LNCaP clone FGC (cell line): Measurements from ENCODE around the gene PPDPF.

Experiments
- DNase-seq: peaks from one replicate; pipeline ENCODE4 v3.0.0-alpha.2; 2011; ENCODE audit warnings: low read depth
- H3K4me3 ChIP-seq: 2 replicates; pipeline ENCODE4 v1.5.1; 2011; ENCODE audit warnings: mild to moderate bottlenecking, low read depth, low read length, control low read depth
- CTCF ChIP-seq: IDR thresholded peaks from 2 replicates; pipeline ENCODE4 v1.5.1; 2012; ENCODE audit warnings: mild to moderate bottlenecking; ENCODE audit not compliant: control insufficient read depth, insufficient read depth; ENCODE audit errors: extremely low read depth

PPDPF gene

GRCh38 chr20:63553251-63553932 is 32.8 kb downstream of the PPDPF start:
- no peak for DNase-seq
- TF ChIP-seq CTCF = no peak
- peak overlapping the region; percentile 31 for H3K4me3 ChIP-seq

GRCh38 chr20:63553933-63554290 is 33.3 kb downstream of the PPDPF start, which contains the start of gene FNDC11:
TSS of gene FNDC11 (plus strand) at chr20:63554159. CDS start at chr20:63555664, 1,505 bp downstream.
- H3K4me3 ChIP-seq = peak within 1 kb of the TSS; percentile 31
- TF ChIP-seq CTCF = no peak
- DNase-seq = no peak

DNA sequence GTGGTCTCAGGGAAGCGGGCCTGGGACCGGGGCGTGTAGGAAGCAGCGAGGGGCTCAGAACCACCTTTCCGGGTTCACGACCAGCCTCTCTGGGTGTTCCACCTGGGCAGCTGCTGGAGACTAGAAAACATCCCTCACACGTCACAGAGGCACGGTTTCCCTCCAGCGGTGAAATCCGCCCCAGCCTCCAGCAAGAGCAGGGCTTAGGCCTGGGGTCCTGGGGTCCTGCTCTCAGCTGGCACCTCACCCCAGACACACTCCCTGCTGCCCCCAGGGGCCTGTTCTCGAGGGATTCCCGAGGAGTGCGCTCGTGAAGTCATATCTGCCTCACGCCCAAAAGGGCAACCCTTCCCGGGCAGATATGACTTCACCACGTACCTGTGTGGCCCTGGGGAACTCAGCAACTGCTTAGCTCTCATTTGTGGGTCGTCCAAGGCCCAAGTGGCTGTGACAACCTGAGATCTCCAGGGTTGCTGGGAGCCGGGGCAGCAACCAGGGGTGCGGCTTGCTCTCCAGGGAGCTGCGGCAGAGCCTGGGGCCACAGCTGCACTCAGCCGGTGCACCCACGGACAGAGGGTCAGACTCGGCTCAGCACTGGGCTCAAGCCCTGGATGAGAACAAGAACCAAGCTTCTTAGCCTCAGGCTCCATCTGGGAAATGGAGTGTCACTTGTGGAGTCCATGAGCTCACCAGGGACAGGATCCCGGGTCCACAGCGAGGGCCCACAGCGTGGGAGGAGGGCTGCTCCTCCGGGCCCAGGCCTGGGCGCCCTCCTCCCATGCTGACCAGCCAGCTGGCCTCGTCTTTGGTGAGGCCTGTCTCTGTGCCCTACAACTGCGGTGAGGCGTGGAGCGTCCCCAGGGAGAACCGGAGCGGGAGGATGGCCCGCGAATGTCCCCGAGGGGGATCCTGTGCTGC is 34.1 kb downstream of the PPDPF start:
- DNase-seq = no peak
- H3K4me3 ChIP-seq = no peak overlapping the region
- TF ChIP-seq CTCF = no peak

DNA sequence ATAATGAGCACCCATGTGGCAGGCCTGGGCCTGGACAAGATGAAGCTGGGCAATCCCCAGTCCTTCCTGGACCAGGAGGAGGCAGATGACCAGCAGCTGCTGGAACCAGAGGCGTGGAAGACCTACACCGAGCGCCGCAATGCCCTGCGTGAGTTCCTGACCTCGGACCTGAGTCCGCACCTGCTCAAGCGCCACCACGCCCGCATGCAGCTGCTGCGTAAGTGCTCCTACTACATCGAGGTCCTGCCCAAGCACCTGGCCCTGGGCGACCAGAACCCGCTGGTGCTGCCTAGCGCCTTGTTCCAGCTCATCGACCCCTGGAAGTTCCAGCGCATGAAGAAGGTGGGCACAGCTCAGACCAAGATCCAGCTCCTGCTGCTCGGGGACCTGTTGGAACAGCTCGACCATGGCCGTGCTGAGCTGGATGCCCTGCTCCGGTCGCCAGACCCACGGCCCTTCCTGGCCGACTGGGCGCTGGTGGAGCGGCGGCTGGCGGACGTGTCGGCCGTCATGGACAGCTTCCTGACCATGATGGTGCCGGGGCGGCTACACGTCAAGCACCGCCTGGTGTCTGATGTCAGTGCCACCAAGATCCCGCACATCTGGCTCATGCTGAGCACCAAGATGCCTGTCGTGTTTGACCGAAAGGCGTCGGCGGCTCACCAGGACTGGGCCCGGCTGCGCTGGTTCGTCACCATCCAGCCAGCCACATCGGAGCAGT is 35.3 kb downstream of the PPDPF start:
- no peak overlapping the region for H3K4me3 ChIP-seq
- no peak for DNase-seq
- TF ChIP-seq CTCF = no peak

DNA sequence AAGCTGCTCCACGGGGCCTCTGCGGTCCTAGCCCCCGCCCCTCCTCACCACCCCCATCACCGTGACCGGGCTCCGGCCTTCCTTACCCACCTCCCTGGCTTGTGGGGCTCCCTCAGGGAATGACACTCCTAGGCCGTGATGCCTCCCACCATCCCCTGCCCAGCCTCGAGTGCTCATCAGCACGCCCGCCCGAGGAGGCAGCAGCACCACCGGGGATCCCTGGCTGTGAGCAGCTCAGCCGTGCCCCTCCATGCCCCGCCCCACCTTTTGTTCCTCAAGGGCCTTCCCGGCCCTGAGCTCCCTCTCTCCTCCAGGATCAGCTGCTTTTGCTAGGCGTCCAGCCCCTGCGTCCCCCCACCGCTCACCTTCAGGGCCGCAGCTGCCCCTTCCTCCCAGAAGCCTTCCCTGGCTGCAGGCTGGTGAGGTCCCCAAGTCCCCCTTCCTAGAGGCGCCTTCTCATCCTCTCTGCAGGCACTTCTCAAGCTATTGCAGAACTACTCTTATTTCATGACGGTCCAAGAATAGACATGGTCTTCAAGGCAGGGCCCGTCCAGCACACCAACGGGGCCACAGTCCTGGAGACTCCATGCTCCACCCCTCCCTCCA is 36.4 kb downstream of the PPDPF start:
- H3K4me3 ChIP-seq = no peak overlapping the region
- TF ChIP-seq CTCF = no peak
- no peak for DNase-seq

DNA sequence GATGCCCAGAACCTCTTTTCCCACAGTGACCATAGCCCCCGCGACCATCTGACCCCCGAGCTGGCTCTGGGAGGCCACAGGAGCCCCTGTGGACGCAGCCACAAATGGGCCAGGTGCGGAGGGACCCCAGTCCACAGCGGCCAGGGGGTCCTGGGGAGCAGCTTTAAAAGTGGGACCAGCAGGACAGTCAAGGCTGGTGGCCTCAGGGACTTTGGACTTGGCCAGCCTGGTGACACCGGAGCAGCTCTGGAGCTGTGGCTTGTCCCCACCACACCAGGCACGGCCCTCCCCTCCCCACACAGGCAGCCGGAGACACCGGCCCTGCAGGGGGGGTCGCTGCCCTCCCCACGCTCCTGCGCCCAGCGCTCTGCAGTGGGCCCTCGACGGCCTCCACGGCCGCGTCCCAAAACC is 36.9 kb downstream of the PPDPF start:
- DNase-seq = no peak
- TF ChIP-seq CTCF = no peak
- no peak overlapping the region for H3K4me3 ChIP-seq
